OCI-LY3 (cell line): ENCODE data around the gene IWS1.

Experiments
- EZH2phosphoT487 ChIP-seq: fragments of 200-600 bp; shearing (Covaris generic); IDR thresholded peaks from 2 replicates; pipeline ENCODE4 v1.6.1; 2018; ENCODE audit warnings: antibody characterized with exemption, mixed run types, low read depth
- TF ChIP-seq, protein P1 (sequence below): fragments of 200-600, 300-600 bp; sonication (generic); IDR thresholded peaks from 2 replicates; pipeline ENCODE4 v1.5.1; 2014; ENCODE audit warnings: antibody characterized with exemption, low read length, low read depth

DNA sequence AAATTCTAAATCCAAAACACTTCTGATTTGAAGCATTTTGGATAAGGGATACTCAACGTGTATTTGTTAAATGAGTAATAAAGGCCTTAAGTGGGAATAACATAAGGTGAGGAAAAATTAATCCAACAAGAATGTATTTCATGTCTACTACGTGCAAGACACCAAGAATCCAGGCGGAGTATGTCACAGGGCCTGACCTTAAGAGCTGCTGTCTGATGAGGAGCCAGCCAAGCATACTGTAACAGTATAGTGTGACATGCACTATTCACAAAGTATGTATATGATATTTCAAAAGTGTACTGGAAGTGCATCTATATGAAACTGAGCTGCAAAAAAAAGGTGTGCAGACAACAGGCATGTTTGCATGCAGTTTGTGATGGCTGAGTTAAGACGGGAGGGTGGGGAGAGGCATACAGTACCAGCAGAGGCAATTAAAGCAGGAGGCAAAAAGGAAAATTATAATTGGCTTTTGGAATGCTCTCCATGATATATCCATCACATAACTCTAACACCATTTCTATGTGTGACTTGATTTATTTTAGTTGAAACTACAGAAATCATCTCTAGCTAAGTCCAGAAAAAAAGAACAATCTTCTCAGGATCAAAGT is 18.2 kb downstream of the IWS1 start:
- TF ChIP-seq, protein P1, sequence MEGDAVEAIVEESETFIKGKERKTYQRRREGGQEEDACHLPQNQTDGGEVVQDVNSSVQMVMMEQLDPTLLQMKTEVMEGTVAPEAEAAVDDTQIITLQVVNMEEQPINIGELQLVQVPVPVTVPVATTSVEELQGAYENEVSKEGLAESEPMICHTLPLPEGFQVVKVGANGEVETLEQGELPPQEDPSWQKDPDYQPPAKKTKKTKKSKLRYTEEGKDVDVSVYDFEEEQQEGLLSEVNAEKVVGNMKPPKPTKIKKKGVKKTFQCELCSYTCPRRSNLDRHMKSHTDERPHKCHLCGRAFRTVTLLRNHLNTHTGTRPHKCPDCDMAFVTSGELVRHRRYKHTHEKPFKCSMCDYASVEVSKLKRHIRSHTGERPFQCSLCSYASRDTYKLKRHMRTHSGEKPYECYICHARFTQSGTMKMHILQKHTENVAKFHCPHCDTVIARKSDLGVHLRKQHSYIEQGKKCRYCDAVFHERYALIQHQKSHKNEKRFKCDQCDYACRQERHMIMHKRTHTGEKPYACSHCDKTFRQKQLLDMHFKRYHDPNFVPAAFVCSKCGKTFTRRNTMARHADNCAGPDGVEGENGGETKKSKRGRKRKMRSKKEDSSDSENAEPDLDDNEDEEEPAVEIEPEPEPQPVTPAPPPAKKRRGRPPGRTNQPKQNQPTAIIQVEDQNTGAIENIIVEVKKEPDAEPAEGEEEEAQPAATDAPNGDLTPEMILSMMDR, result no peak
- no peak for TF ChIP-seq EZH2phosphoT487
